ENCODE measurements around the gene GNAT1. TPM values are rescaled to one million over a fixed set of nuclear protein-coding genes. Genes with fewer than 3 reads are reported as not detected.

GNAT1 gene
- total RNA-seq, 1 experiment from 2014 or later: 0.22 TPM

DNA sequence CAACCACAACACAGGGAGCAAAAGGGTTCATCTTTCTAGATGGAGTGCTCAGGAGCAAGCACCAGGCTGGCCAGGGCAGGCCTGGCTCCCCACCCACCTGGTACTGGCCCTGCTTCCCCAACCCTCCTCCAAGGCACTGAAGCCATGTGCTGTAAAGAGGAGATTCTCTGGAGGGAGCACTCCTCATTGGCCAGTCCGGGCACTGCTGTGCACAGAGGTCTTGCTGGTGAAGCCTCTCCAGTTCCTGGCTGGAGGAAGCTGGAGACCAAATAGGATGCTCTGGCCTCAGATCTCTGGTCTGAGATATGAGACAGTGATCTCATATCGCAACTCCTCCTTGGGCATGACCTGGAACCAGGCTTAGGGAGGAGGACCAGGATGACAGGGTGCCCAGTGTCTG, 44.0 kb upstream of the GNAT1 start:
- no peaks in the 10 kb centered on the region for H3K9me2 ChIP-seq (replicated peaks; ENCODE audit: low read length)
- intact Hi-C loops (cut with micrococcal nuclease): no loop called here
- no peaks in the 10 kb centered on the region for H3F3A ChIP-seq (ENCODE audit: low read length, unreplicated experiment)
- POLR2A ChIA-PET (ENCODE audit: unreplicated experiment): interaction anchor here (0.5 kb wide), 1 partner anchor 25 kb away, joined by 3 read pairs; no protein-coding TSS in a partner anchor
- DNase-seq (no peak), ATAC-seq (no peak)
- H3K9me3 ChIP-seq (ENCODE audit: low read length): no peaks in the 10 kb centered on the region
- H3K36me3 ChIP-seq (ENCODE audit: low read depth, low read length): no peaks in the 10 kb centered on the region
- H3K4me3 ChIP-seq (ENCODE audit: low read length): no peak overlapping the region
- TF ChIP-seq EZH2phosphoT487 (IDR thresholded peaks at IDR 0.05; ENCODE audit: borderline replicate concordance, low read length): no peak
- TF ChIP-seq CTCF (conservative IDR thresholded peaks at IDR 0.05; ENCODE audit: low read depth, low read length): no peak
- TF ChIP-seq EZH2 (IDR thresholded peaks at IDR 0.05; ENCODE audit: low read length, unreplicated experiment): no peak
- no peaks in the 10 kb centered on the region for H3K4me1 ChIP-seq (ENCODE audit: insufficient read depth, low read length)
- CTCF ChIA-PET: no interaction called here
- no peak overlapping the region for H2AFZ ChIP-seq (ENCODE audit: low read length)
- BruUV-seq (replicated peaks): no TSS peak
- no peaks in the 10 kb centered on the region for H3K27me3 ChIP-seq (ENCODE audit: low read length)
- no peak overlapping the region for H3K27ac ChIP-seq (ENCODE audit: low read length)
- no peak overlapping the region for H3K4me2 ChIP-seq (ENCODE audit: low read length)
- H3K79me2 ChIP-seq (ENCODE audit: low read length): no peaks in the 10 kb centered on the region
- H4K20me1 ChIP-seq (ENCODE audit: low read length): no peaks in the 10 kb centered on the region
- H3K9ac ChIP-seq (ENCODE audit: low read length): no peak overlapping the region

- no peak for ATAC-seq
- POLR2A ChIA-PET (ENCODE audit: unreplicated experiment): interaction anchor here (0.5 kb wide), 1 partner anchor 25 kb away, joined by 3 read pairs; no protein-coding TSS in a partner anchor
- CTCF ChIA-PET: no interaction called here
These were observed 43.5 kb upstream of the GNAT1 start for GRCh38 chr3:50147861-50148260.

More at GRCh38 chr3:50147861-50148260, 43.5 kb upstream of the GNAT1 start:
- no peak overlapping the region for H3K4me2 ChIP-seq (ENCODE audit: low read length)
- BruUV-seq (replicated peaks): no TSS peak
- no peak overlapping the region for H2AFZ ChIP-seq (ENCODE audit: low read length)
- no peak overlapping the region for H3K27ac ChIP-seq (ENCODE audit: low read length)
- no peak overlapping the region for H3K9ac ChIP-seq (ENCODE audit: low read length)
- H3F3A ChIP-seq (ENCODE audit: low read length, unreplicated experiment): no peaks in the 10 kb centered on the region
- no peaks in the 10 kb centered on the region for H3K79me2 ChIP-seq (ENCODE audit: low read length)
- TF ChIP-seq CTCF (conservative IDR thresholded peaks at IDR 0.05; ENCODE audit: low read depth, low read length) (no peak), EZH2 (IDR thresholded peaks at IDR 0.05; ENCODE audit: low read length, unreplicated experiment) (no peak), EZH2phosphoT487 (IDR thresholded peaks at IDR 0.05; ENCODE audit: borderline replicate concordance, low read length) (no peak)
- H3K4me3 ChIP-seq (ENCODE audit: low read length): no peak overlapping the region
- no peaks in the 10 kb centered on the region for H3K36me3 ChIP-seq (ENCODE audit: low read depth, low read length)
- DNase-seq: no peak
- H3K9me3 ChIP-seq (ENCODE audit: low read length): no peaks in the 10 kb centered on the region
- intact Hi-C loops (cut with micrococcal nuclease): no loop called here
- no peaks in the 10 kb centered on the region for H4K20me1 ChIP-seq (ENCODE audit: low read length)
- no peaks in the 10 kb centered on the region for H3K27me3 ChIP-seq (ENCODE audit: low read length)
- H3K4me1 ChIP-seq (ENCODE audit: insufficient read depth, low read length): no peaks in the 10 kb centered on the region
- H3K9me2 ChIP-seq (replicated peaks; ENCODE audit: low read length): no peaks in the 10 kb centered on the region
